GM21529 (cell line): ENCODE measurements around the gene STRN3.
"Not testable (repeated sequence)": the region's sequence is repeated elsewhere in the genome, so short reads cannot be mapped to it uniquely, and the experiment has no call there.

Experiments used
- ATAC-seq: cut with Tn5 transposase; IDR thresholded peaks from one replicate; pipeline ENCODE4 v1.9.1; 2021; ENCODE audit not compliant: unreplicated experiment

STRN3 gene

GRCh38 chr14:30972036-30972732, 54.0 kb downstream of the STRN3 start:
- not testable (repeated sequence) for ATAC-seq

- no peak for ATAC-seq
Observed at GRCh38 chr14:30971586-30971985, 54.6 kb downstream of the STRN3 start.

- peak; percentile 70 for ATAC-seq
Observed at GRCh38 chr14:30969796-30970195, 56.4 kb downstream of the STRN3 start.

GRCh38 chr14:30967364-30968098, 58.6 kb downstream of the STRN3 start:
- ATAC-seq, result not testable (repeated sequence)

GRCh38 chr14:30966415-30967363, 59.5 kb downstream of the STRN3 start:
- no peak for ATAC-seq

- not testable (repeated sequence) for ATAC-seq
Observed at GRCh38 chr14:30965861-30966260, 60.3 kb downstream of the STRN3 start.

- not testable (repeated sequence) for ATAC-seq
Observed at GRCh38 chr14:30962537-30962936, 63.6 kb downstream of the STRN3 start.

GRCh38 chr14:30961330-30961729, 64.8 kb downstream of the STRN3 start:
- ATAC-seq, result no peak

GRCh38 chr14:30960216-30960615, 66.0 kb downstream of the STRN3 start:
- no peak for ATAC-seq

GRCh38 chr14:30958555-30959407, 67.4 kb downstream of the STRN3 start:
- ATAC-seq, result peak; percentile 49

- no peak for ATAC-seq
Observed at GRCh38 chr14:30957813-30958370, 68.3 kb downstream of the STRN3 start.

- no peak for ATAC-seq
Observed at GRCh38 chr14:30949651-30950050, 76.5 kb downstream of the STRN3 start.

- no peak for ATAC-seq
Observed at GRCh38 chr14:30943694-30944093, 82.5 kb downstream of the STRN3 start.

GRCh38 chr14:30940886-30941285, 85.3 kb downstream of the STRN3 start:
- ATAC-seq, result no peak

- no peak for ATAC-seq
Observed at GRCh38 chr14:30938617-30939016, 87.6 kb downstream of the STRN3 start.

- ATAC-seq, result no peak
Observed at GRCh38 chr14:30935445-30935844, 90.7 kb downstream of the STRN3 start.

- not testable (repeated sequence) for ATAC-seq
Observed at GRCh38 chr14:30933937-30934336, 92.2 kb downstream of the STRN3 start.

- no peak for ATAC-seq
Observed at GRCh38 chr14:30928462-30928861, 97.7 kb downstream of the STRN3 start.

GRCh38 chr14:30925254-30925653, 100.9 kb downstream of the STRN3 start:
- ATAC-seq, result no peak

- ATAC-seq, result no peak
Observed at GRCh38 chr14:30921788-30922187, 104.4 kb downstream of the STRN3 start.
